Dendritic cell treated with granulocyte-macrophage colony-stimulating factor and Interleukin-4, amounts not matched to agents 40 ng/mL and 50 ng/mL, for 4 days (primary cell): ENCODE measurements around the gene CHM.

ENCODE experiments used
- H3K27ac Mint-ChIP-seq: one replicate; pipeline ENCODE4 v1.8.0; 2022; ENCODE audit warnings: mild to moderate bottlenecking, mixed read lengths
- H3K27me3 Mint-ChIP-seq: one replicate; pipeline ENCODE4 v1.8.0; 2022; ENCODE audit warnings: mild to moderate bottlenecking, mixed read lengths
- H3K36me3 Mint-ChIP-seq: one replicate; pipeline ENCODE4 v1.8.0; 2022; ENCODE audit warnings: low read depth, mixed read lengths
- H3K4me1 Mint-ChIP-seq: one replicate; pipeline ENCODE4 v1.8.0; 2022; ENCODE audit warnings: low read depth, mixed read lengths
- H3K4me3 Mint-ChIP-seq: one replicate; pipeline ENCODE4 v1.8.0; 2022; ENCODE audit warnings: mild to moderate bottlenecking, moderate library complexity, mixed read lengths
- H3K9me3 Mint-ChIP-seq: one replicate; pipeline ENCODE4 v1.8.0; 2022; ENCODE audit warnings: mixed read lengths
- intact Hi-C: fragments of 100-400 bp; cut with micrococcal nuclease; formaldehyde crosslinking; loops from one replicate; pipeline ENCODE4 v1.15.0; 2022

Gene CHM

DNA sequence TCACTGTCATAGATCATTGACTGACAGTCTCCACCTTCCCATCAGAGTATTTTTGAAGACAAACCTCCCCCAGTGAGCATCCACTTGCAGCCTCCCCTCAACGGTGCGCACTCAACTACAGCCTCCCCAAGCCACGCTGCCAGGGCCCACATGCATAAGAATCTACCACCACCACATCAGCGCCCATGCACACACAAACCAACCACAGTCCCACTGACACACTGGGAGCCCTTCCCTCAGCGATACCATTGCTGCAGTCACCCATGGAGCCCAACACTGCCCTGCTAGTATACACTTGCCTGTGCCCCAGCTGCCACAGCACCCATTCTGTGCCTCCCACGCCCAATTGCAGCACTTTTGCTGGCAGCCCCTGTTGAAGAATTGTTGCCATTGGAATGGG, 132.9 kb downstream of the CHM start:
- Mint-ChIP-seq H3K27ac (no peak overlapping the region), H3K4me3 (no peak overlapping the region), H3K27me3 (no peaks in the 10 kb centered on the region), H3K9me3 (no peaks in the 10 kb centered on the region), H3K4me1 (no peaks in the 10 kb centered on the region), H3K36me3 (peaks cover 21% of the 10 kb centered on the region)
- intact Hi-C loops: no loop called here

- Mint-ChIP-seq H3K4me1 (no peaks in the 10 kb centered on the region), H3K27ac (no peak overlapping the region), H3K9me3 (no peaks in the 10 kb centered on the region), H3K27me3 (no peaks in the 10 kb centered on the region), H3K4me3 (no peak overlapping the region), H3K36me3 (peaks cover 6% of the 10 kb centered on the region)
- intact Hi-C loops: no loop called here
Observed at GRCh38 chrX:85907316-85907715, 140.0 kb downstream of the CHM start.

GRCh38 chrX:85906399-85906798, 141.0 kb downstream of the CHM start:
- intact Hi-C loops: no loop called here
- H3K9me3 Mint-ChIP-seq: no peaks in the 10 kb centered on the region
- H3K4me3 Mint-ChIP-seq: no peak overlapping the region
- peaks cover 6% of the 10 kb centered on the region for H3K36me3 Mint-ChIP-seq
- no peaks in the 10 kb centered on the region for H3K4me1 Mint-ChIP-seq
- H3K27me3 Mint-ChIP-seq: no peaks in the 10 kb centered on the region
- H3K27ac Mint-ChIP-seq: no peak overlapping the region

- Mint-ChIP-seq H3K27me3 (no peaks in the 10 kb centered on the region), H3K4me1 (no peaks in the 10 kb centered on the region), H3K9me3 (no peaks in the 10 kb centered on the region), H3K27ac (no peak overlapping the region), H3K4me3 (no peak overlapping the region), H3K36me3 (peaks cover 4% of the 10 kb centered on the region)
- intact Hi-C loops: no loop called here
Observed at GRCh38 chrX:85905851-85906250, 141.5 kb downstream of the CHM start.

DNA sequence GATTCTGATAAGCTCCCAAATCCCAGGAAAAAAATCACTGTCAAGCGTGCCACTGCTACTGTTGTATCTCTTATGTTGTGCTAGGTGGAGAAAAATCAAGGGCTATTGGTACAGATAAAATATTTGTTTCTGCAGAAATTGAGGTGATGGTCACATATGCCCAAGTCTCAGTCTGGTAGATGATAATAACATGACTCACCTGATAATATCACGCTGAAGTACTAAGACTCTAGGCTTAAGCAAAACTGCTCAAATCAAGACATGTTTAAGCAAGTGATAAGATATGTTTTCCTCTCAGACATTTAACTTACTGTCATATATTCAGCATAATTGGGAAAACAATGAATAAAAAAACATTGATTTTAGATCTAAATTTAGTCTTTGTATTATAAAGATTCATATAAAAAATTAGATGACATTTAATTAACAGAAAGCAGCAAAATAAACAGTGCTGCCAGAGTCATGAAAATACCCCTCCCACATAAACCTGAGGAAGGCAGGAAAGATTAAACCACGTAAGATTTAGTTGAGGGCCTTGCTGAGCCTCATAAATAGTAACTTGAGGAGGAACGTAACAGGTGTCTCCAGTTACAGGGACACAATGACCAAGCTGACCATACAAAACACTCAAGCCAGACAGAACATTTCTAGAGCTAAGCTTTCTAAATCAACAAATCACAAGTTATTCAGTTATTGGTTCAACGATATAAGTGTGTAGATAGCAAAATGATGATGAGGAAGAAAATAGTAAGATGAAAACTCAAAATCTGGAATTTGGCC, 143.5 kb downstream of the CHM start:
- H3K27me3 Mint-ChIP-seq: no peaks in the 10 kb centered on the region
- no peak overlapping the region for H3K27ac Mint-ChIP-seq
- no peak overlapping the region for H3K4me3 Mint-ChIP-seq
- no peaks in the 10 kb centered on the region for H3K36me3 Mint-ChIP-seq
- H3K9me3 Mint-ChIP-seq: no peaks in the 10 kb centered on the region
- intact Hi-C loops: no loop called here
- no peaks in the 10 kb centered on the region for H3K4me1 Mint-ChIP-seq

DNA sequence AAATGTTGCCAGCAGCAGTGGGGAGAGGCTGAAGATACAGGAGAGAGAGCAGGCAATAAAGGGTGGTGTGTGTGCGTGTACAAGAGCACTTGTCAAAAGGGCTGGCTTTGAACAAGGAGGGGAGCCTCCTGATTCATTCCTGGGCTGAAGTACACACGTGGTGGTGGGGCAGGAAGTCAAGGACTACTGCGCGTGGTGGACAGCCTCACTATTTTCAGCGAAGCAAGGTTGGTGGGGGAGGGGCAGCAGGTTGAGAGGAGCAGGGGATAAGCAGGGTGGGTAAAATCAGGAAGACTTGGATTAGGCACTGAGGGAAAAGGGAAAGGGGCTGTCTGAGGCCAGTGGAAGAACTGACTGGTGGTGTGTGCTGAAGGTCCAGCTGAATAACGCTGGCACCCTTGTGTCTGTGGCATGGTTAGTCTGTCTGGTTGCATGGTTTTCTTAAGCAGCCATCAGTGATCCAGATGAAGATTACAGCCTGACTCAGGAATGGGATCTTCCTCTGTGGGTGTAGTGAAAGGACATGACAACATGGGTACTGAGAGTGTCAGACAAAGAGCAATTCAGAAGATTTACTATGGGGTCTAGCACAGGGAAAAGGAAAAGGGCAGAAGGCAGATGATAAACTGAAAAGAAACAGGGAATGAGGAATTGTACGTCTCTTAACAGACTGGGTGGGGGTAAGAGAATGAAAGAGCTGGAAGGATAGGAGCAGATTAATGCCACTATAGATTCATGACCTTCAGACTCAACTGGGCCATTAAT, 149.8 kb downstream of the CHM start:
- H3K4me3 Mint-ChIP-seq: no peak overlapping the region
- no peaks in the 10 kb centered on the region for H3K27me3 Mint-ChIP-seq
- peaks cover 4% of the 10 kb centered on the region for H3K4me1 Mint-ChIP-seq
- H3K36me3 Mint-ChIP-seq: peaks cover 37% of the 10 kb centered on the region
- H3K27ac Mint-ChIP-seq: no peak overlapping the region
- intact Hi-C loops: no loop called here
- H3K9me3 Mint-ChIP-seq: no peaks in the 10 kb centered on the region

DNA sequence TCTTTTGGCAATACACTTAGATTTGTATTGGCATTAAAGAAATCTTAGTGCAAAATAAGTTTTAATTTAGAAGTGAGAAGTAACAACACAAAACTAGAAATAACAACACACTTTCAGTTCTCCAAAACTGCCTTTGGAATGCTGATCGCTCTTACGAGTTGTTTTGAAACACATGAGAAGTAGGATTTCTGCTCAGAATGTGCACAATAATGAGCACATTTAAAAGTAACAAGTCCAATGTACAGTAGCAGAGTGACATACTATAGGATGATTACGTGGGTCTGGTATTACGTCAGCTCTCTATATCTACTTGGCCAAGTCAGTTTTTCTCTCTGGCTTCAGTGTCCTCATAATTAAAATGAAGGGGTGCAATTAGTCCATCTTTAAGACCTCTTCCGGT, 164.8 kb downstream of the CHM start:
- intact Hi-C loops: no loop called here
- no peak overlapping the region for H3K4me3 Mint-ChIP-seq
- H3K27ac Mint-ChIP-seq: peak overlapping the region; percentile 50
- H3K36me3 Mint-ChIP-seq: peaks cover 14% of the 10 kb centered on the region
- H3K4me1 Mint-ChIP-seq: no peaks in the 10 kb centered on the region
- no peaks in the 10 kb centered on the region for H3K27me3 Mint-ChIP-seq
- peaks cover 4% of the 10 kb centered on the region for H3K9me3 Mint-ChIP-seq

DNA sequence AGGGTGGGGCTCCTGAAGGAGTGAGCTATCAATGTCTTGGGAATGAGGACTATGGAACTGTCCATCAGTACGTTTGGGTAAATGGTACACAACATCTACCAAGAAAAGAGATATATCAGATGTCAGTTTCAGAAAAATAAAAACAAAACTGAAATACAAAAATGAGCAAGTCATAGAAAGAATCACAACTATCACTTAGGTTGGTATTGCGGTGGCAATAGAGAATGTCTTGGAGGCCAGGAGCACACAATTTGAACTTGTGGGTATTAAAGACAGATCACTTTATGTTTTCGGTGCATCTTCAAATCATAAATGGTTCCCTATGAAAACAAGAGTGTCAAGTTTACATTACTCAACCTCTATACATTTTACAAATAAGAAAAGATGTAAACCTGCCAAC, 176.8 kb downstream of the CHM start:
- intact Hi-C loops: loop anchor here (10.0 kb wide), 1 partner anchor 174 kb away; the partner anchor contains the start of gene CHM
- Mint-ChIP-seq H3K4me3 (no peak overlapping the region), H3K9me3 (peaks cover 38% of the 10 kb centered on the region), H3K27ac (no peak overlapping the region), H3K27me3 (no peaks in the 10 kb centered on the region), H3K4me1 (no peaks in the 10 kb centered on the region), H3K36me3 (peaks cover 51% of the 10 kb centered on the region)

GRCh38 chrX:85865324-85865723, 182.0 kb downstream of the CHM start:
- H3K9me3 Mint-ChIP-seq: peaks cover 44% of the 10 kb centered on the region

GRCh38 chrX:85859426-85859825, 187.9 kb downstream of the CHM start:
- Mint-ChIP-seq H3K9me3 (no peaks in the 10 kb centered on the region), H3K36me3 (peaks cover 8% of the 10 kb centered on the region), H3K27ac (no peak overlapping the region), H3K4me3 (no peak overlapping the region), H3K4me1 (no peaks in the 10 kb centered on the region), H3K27me3 (no peaks in the 10 kb centered on the region)
- intact Hi-C loops: no loop called here

More at GRCh38 chrX:85865324-85865723, 182.0 kb downstream of the CHM start:
- Mint-ChIP-seq H3K4me1 (no peaks in the 10 kb centered on the region), H3K4me3 (no peak overlapping the region), H3K27me3 (no peaks in the 10 kb centered on the region), H3K27ac (no peak overlapping the region), H3K36me3 (peaks cover 60% of the 10 kb centered on the region)
- intact Hi-C loops: no loop called here

DNA sequence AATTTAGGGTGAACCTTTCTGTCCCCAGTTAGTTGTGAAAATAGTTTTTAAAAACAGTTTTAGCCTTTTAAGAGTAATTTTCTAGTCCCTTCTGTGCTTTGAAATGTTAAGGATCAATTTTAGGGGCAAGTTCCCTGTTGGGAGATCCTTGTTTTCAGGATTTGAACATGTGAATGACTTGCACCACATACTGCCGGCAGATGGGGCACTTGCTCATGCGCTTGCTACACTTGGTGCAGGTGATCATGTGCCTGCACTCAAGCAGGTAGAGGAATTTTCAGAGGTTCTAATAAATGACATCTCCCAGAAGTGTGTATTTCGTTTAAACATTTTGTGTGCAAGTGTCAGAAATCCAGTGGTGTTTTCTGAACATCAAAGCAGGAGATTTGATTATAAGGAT, 195.9 kb downstream of the CHM start:
- Mint-ChIP-seq H3K27ac (no peak overlapping the region), H3K4me1 (no peaks in the 10 kb centered on the region), H3K27me3 (no peaks in the 10 kb centered on the region), H3K9me3 (no peaks in the 10 kb centered on the region), H3K36me3 (no peaks in the 10 kb centered on the region), H3K4me3 (no peak overlapping the region)
- intact Hi-C loops: no loop called here

GRCh38 chrX:85836868-85837267, 210.5 kb downstream of the CHM start:
- no peak overlapping the region for H3K4me3 Mint-ChIP-seq
- no peaks in the 10 kb centered on the region for H3K4me1 Mint-ChIP-seq
- H3K9me3 Mint-ChIP-seq: no peaks in the 10 kb centered on the region
- intact Hi-C loops: no loop called here
- no peaks in the 10 kb centered on the region for H3K27me3 Mint-ChIP-seq
- H3K36me3 Mint-ChIP-seq: no peaks in the 10 kb centered on the region
- H3K27ac Mint-ChIP-seq: no peak overlapping the region

GRCh38 chrX:85828771-85829170, 218.6 kb downstream of the CHM start:
- H3K9me3 Mint-ChIP-seq: no peaks in the 10 kb centered on the region

GRCh38 chrX:85815203-85815751, 232.1 kb downstream of the CHM start:
- H3K9me3 Mint-ChIP-seq: peaks cover 28% of the 10 kb centered on the region
- H3K36me3 Mint-ChIP-seq: no peaks in the 10 kb centered on the region
- intact Hi-C loops: no loop called here
- no peak overlapping the region for H3K4me3 Mint-ChIP-seq
- H3K4me1 Mint-ChIP-seq: no peaks in the 10 kb centered on the region
- H3K27ac Mint-ChIP-seq: no peak overlapping the region
- no peaks in the 10 kb centered on the region for H3K27me3 Mint-ChIP-seq

More at GRCh38 chrX:85828771-85829170, 218.6 kb downstream of the CHM start:
- intact Hi-C loops: no loop called here
- no peak overlapping the region for H3K4me3 Mint-ChIP-seq
- peaks cover 1% of the 10 kb centered on the region for H3K27me3 Mint-ChIP-seq
- no peak overlapping the region for H3K27ac Mint-ChIP-seq
- H3K4me1 Mint-ChIP-seq: no peaks in the 10 kb centered on the region
- no peaks in the 10 kb centered on the region for H3K36me3 Mint-ChIP-seq
